ENCODE results near the gene DCHS2. TPM values are rescaled to one million over a fixed set of nuclear protein-coding genes. Genes with fewer than 3 reads are reported as not detected.

DCHS2 gene
- total RNA-seq, result not detected

- DNase-seq, result no peak
Observed at GRCh38 chr4:154491341-154492271, at the start of gene DCHS2. Gene DCHS2, minus strand, starts transcription at chr4:154491799. Its CDS starts 444 bp downstream, at chr4:154491355.

GRCh38 chr4:154534296-154534695 is 42.7 kb upstream of the DCHS2 start:
- no peak for DNase-seq

- no peak for DNase-seq
Observed at GRCh38 chr4:154529728-154530519, 38.3 kb upstream of the DCHS2 start.

- no peak for DNase-seq
Observed at GRCh38 chr4:154528869-154529268, 37.3 kb upstream of the DCHS2 start.

- DNase-seq, result no peak
Observed at GRCh38 chr4:154527308-154527707, 35.7 kb upstream of the DCHS2 start.

GRCh38 chr4:154526151-154526550 is 34.6 kb upstream of the DCHS2 start:
- no peak for DNase-seq

GRCh38 chr4:154521607-154522006 is 30.0 kb upstream of the DCHS2 start:
- no peak for DNase-seq

- DNase-seq, result no peak
Observed at GRCh38 chr4:154519214-154519613, 27.6 kb upstream of the DCHS2 start.

- no peak for DNase-seq
Observed at GRCh38 chr4:154517591-154517990, 26.0 kb upstream of the DCHS2 start.

- no peak for DNase-seq
Observed at GRCh38 chr4:154516318-154517029, 24.9 kb upstream of the DCHS2 start.

- no peak for DNase-seq
Observed at GRCh38 chr4:154511981-154512380, 20.4 kb upstream of the DCHS2 start.

- no peak for DNase-seq
Observed at GRCh38 chr4:154511548-154511947, 19.9 kb upstream of the DCHS2 start.

GRCh38 chr4:154507156-154507555 is 15.6 kb upstream of the DCHS2 start:
- DNase-seq, result no peak

- DNase-seq, result no peak
Observed at GRCh38 chr4:154506253-154506652, 14.7 kb upstream of the DCHS2 start.

- no peak for DNase-seq
Observed at GRCh38 chr4:154503598-154503997, 12.0 kb upstream of the DCHS2 start.

GRCh38 chr4:154502111-154502510 is 10.5 kb upstream of the DCHS2 start:
- no peak for DNase-seq

GRCh38 chr4:154497889-154498288 is 6.3 kb upstream of the DCHS2 start:
- no peak for DNase-seq

GRCh38 chr4:154495867-154496266 is 4.3 kb upstream of the DCHS2 start:
- no peak for DNase-seq

GRCh38 chr4:154492288-154492687 is 689 bp upstream of the DCHS2 start:
- DNase-seq, result no peak

- no peak for DNase-seq
Observed at GRCh38 chr4:154490583-154491340, 837 bp downstream of the DCHS2 start.

GRCh38 chr4:154490234-154490582 is 1.4 kb downstream of the DCHS2 start:
- DNase-seq, result no peak

- DNase-seq, result no peak
Observed at GRCh38 chr4:154489558-154490233, 1.9 kb downstream of the DCHS2 start.

All from effector CD4-positive, alpha-beta T cell (primary cell).